ENCODE data around the gene SLC11A2. TPM values are rescaled to one million over a fixed set of nuclear protein-coding genes. Genes with fewer than 3 reads are reported as not detected.

The SLC11A2 gene
- total and polyA plus RNA-seq, 2 of the 13 experiments (the other 11 are each of a cell fraction or from before 2014, with no cell fraction given): 71.7 to 77.0 TPM

GRCh38 chr12:51028126-51028812 lies 2.1 kb upstream of the SLC11A2 start (continued):
- TF ChIP-seq ETV5 (CRISPR knock-in tag; IDR thresholded peaks at IDR 0.05; ENCODE audit: borderline replicate concordance): peak; percentile 29; the same call in 1 of the 2 replicates
- peak; percentile 78 for TF ChIP-seq CTCF (CRISPR knock-in tag; IDR thresholded peaks at IDR 0.05)
- no peak for TF ChIP-seq SOX13 (IDR thresholded peaks at IDR 0.05)
- peak in 1 of 2 experiments; percentile 17; a peak in 1 of 4 replicates for TF ChIP-seq SOX13 (CRISPR knock-in tag; conservative IDR thresholded peaks at IDR 0.05 in 1 of 2, IDR thresholded peaks at IDR 0.05 in 1 of 2)
- TF ChIP-seq AGO1 (IDR thresholded peaks at IDR 0.05; ENCODE audit: low read depth, low read length, poor library complexity, severe bottlenecking): no peak
- peak; percentile 26 for TF ChIP-seq TEAD3 (CRISPR knock-in tag; optimal IDR thresholded peaks at IDR 0.05; ENCODE audit: borderline replicate concordance)
- TF ChIP-seq THAP9 (CRISPR knock-in tag; IDR thresholded peaks at IDR 0.05; ENCODE audit: borderline replicate concordance): no peak
- no peak for TF ChIP-seq FOXO1 (CRISPR knock-in tag; IDR thresholded peaks at IDR 0.05)
- no peak for TF ChIP-seq ZNF441 (CRISPR knock-in tag; IDR thresholded peaks at IDR 0.05; ENCODE audit: borderline replicate concordance)
- no peak for TF ChIP-seq ARNT2 (CRISPR knock-in tag; IDR thresholded peaks at IDR 0.05; ENCODE audit: low read depth)
- no peak for TF ChIP-seq NAIF1 (CRISPR knock-in tag; IDR thresholded peaks at IDR 0.05; ENCODE audit: borderline replicate concordance)
- no peak for TF ChIP-seq TARDBP (CRISPR knock-in tag; IDR thresholded peaks at IDR 0.05)
- TF ChIP-seq ATF3 (CRISPR knock-in tag; IDR thresholded peaks at IDR 0.05): no peak
- no peak for TF ChIP-seq BRCA1 (CRISPR knock-in tag; IDR thresholded peaks at IDR 0.05)
- no peak for TF ChIP-seq THYN1 (CRISPR knock-in tag; IDR thresholded peaks at IDR 0.05; ENCODE audit: borderline replicate concordance, low read depth)

All from HepG2 (cell line).